H9 (cell line): ENCODE data around the gene YWHAQ. TPM values are rescaled to one million over a fixed set of nuclear protein-coding genes. Genes with fewer than 3 reads are reported as not detected.

Experiments used
- DNase-seq: peaks from one replicate; pipeline ENCODE4 v3.0.0-alpha.2; 2017
- H2AFZ ChIP-seq: one replicate; pipeline ENCODE4 v1.6.1; 2013; ENCODE audit warnings: mild to moderate bottlenecking, low read length, control low read depth, moderate library complexity
- H2AK5ac ChIP-seq: 2 replicates; pipeline ENCODE4 v1.6.1; 2013; ENCODE audit warnings: low read length, control low read depth, mixed read lengths; ENCODE audit not compliant: insufficient read length
- H2BK120ac ChIP-seq: one replicate; pipeline ENCODE4 v1.6.1; 2013; ENCODE audit warnings: low read depth, mild to moderate bottlenecking, low read length, control low read depth, inconsistent platforms; ENCODE audit not compliant: poor library complexity, severe bottlenecking
- H2BK12ac ChIP-seq: 2 replicates; pipeline ENCODE4 v1.6.1; 2013; ENCODE audit warnings: low read length, control low read depth, mixed read lengths, low read depth; ENCODE audit not compliant: insufficient read length
- H2BK15ac ChIP-seq: 2 replicates; pipeline ENCODE4 v1.6.1; 2013; ENCODE audit warnings: low read depth, low read length, control low read depth
- H2BK20ac ChIP-seq: one replicate; pipeline ENCODE4 v1.6.1; 2013; ENCODE audit warnings: low read depth, mild to moderate bottlenecking, low read length, control low read depth, inconsistent platforms; ENCODE audit not compliant: poor library complexity, severe bottlenecking
- H2BK5ac ChIP-seq: 2 replicates; pipeline ENCODE4 v1.6.1; 2013; ENCODE audit warnings: low read length, control low read depth, mixed read lengths; ENCODE audit not compliant: insufficient read length
- H3K14ac ChIP-seq: 2 replicates; pipeline ENCODE4 v1.6.1; 2013; ENCODE audit warnings: low read length, control low read depth; ENCODE audit not compliant: insufficient read depth
- H3K18ac ChIP-seq: 2 replicates; pipeline ENCODE4 v1.6.1; 2013; ENCODE audit warnings: low read depth, mild to moderate bottlenecking, mixed read lengths, low read length, control low read depth; ENCODE audit not compliant: insufficient read length
- H3K23ac ChIP-seq: 2 replicates; pipeline ENCODE4 v1.6.1; 2013; ENCODE audit warnings: low read length, control low read depth, mixed read lengths, low read depth; ENCODE audit not compliant: insufficient read length
- H3K23me2 ChIP-seq: 2 replicates; pipeline ENCODE4 v1.6.1; 2013; ENCODE audit warnings: low read depth, mild to moderate bottlenecking, mixed read lengths, low read length, control low read depth; ENCODE audit not compliant: insufficient read length, poor library complexity, severe bottlenecking
- H3K27ac ChIP-seq: 2 replicates; pipeline ENCODE4 v1.5.1; 2013; ENCODE audit warnings: low read length, control low read depth, mixed read lengths, low read depth; ENCODE audit not compliant: insufficient read length
- H3K27me3 ChIP-seq: 2 replicates; pipeline ENCODE4 v1.6.1; 2013; ENCODE audit warnings: low read length, control low read depth, inconsistent platforms; ENCODE audit not compliant: insufficient read depth
- H3K4ac ChIP-seq: 2 replicates; pipeline ENCODE4 v1.6.1; 2013; ENCODE audit warnings: low read depth, mild to moderate bottlenecking, control low read depth, inconsistent platforms, low read length, moderate library complexity
- H3K4me1 ChIP-seq: 2 replicates; pipeline ENCODE4 v1.6.1; 2013; ENCODE audit warnings: low read length, control low read depth, inconsistent platforms; ENCODE audit not compliant: insufficient read depth
- H3K4me2 ChIP-seq: 2 replicates; pipeline ENCODE4 v1.6.1; 2013; ENCODE audit warnings: low read length, control low read depth, mixed read lengths; ENCODE audit not compliant: insufficient read length, insufficient read depth
- H3K56ac ChIP-seq: 2 replicates; pipeline ENCODE4 v1.6.1; 2013; ENCODE audit warnings: low read depth, mild to moderate bottlenecking, mixed read lengths, low read length, control low read depth; ENCODE audit not compliant: insufficient read length
- H3K79me1 ChIP-seq: 2 replicates; pipeline ENCODE4 v1.6.1; 2013; ENCODE audit warnings: low read depth, mild to moderate bottlenecking, moderate library complexity, low read length, control low read depth, inconsistent platforms; ENCODE audit not compliant: insufficient read depth, poor library complexity, severe bottlenecking
- H3K79me2 ChIP-seq: 2 replicates; pipeline ENCODE4 v1.6.1; 2013; ENCODE audit warnings: low read length, control low read depth, inconsistent platforms; ENCODE audit not compliant: insufficient read depth
- H3K9ac ChIP-seq: 2 replicates; pipeline ENCODE4 v1.6.1; 2013; ENCODE audit warnings: low read length, control low read depth, mixed read lengths; ENCODE audit not compliant: insufficient read length; ENCODE audit errors: extremely low read depth
- H3K9me3 ChIP-seq: one replicate; pipeline ENCODE4 v1.6.1; 2013; ENCODE audit warnings: low read depth, low read length, inconsistent platforms; ENCODE audit not compliant: control insufficient read depth
- H3T11ph ChIP-seq: one replicate; pipeline ENCODE4 v1.6.1; 2013; ENCODE audit warnings: mild to moderate bottlenecking, low read length, control low read depth, inconsistent platforms
- H4K20me1 ChIP-seq: one replicate; pipeline ENCODE4 v1.6.1; 2013; ENCODE audit not compliant: control insufficient read depth, insufficient read length, insufficient read depth
- H4K5ac ChIP-seq: 2 replicates; pipeline ENCODE4 v1.6.1; 2013; ENCODE audit warnings: low read depth, mild to moderate bottlenecking, mixed read lengths, low read length, control low read depth; ENCODE audit not compliant: insufficient read length
- H4K8ac ChIP-seq: replicated peaks from 2 replicates; pipeline ENCODE4 v1.6.1; 2013; ENCODE audit warnings: low read length, control low read depth, mixed read lengths, low read depth; ENCODE audit not compliant: insufficient read length
- H4K91ac ChIP-seq: 2 replicates; pipeline ENCODE4 v1.6.1; 2013; ENCODE audit warnings: low read depth, mild to moderate bottlenecking, moderate library complexity, mixed read lengths, low read length, control low read depth; ENCODE audit not compliant: insufficient read length
- H3K27ac Mint-ChIP-seq, 3 experiments: 2 replicates in 2 of 3; 3 replicates in 1 of 3; pipeline ENCODE4 v1.8.0; 2020 to 2021; ENCODE audit warnings: mixed read lengths in 3 of 3, mild to moderate bottlenecking in 1 of 3, moderate library complexity in 1 of 3
- H3K27me3 Mint-ChIP-seq: 2 replicates; pipeline ENCODE4 v1.8.0; 2021; ENCODE audit warnings: low read depth, mild to moderate bottlenecking, moderate library complexity, mixed read lengths
- H3K36me3 Mint-ChIP-seq, 3 experiments: 2 replicates in 2 of 3; 3 replicates in 1 of 3; pipeline ENCODE4 v1.8.0; 2020 to 2021; ENCODE audit warnings: low read depth in 3 of 3, mixed read lengths in 3 of 3; ENCODE audit not compliant: insufficient read depth in 1 of 3
- H3K4me1 Mint-ChIP-seq, 2 experiments: 2 replicates each; pipeline ENCODE4 v1.8.0; 2020; ENCODE audit warnings: mixed read lengths in 2 of 2
- H3K4me3 Mint-ChIP-seq, 2 experiments: 2 replicates in 1 of 2; 3 replicates in 1 of 2; pipeline ENCODE4 v1.8.0; 2020 to 2021; ENCODE audit warnings: mild to moderate bottlenecking in 2 of 2, mixed read lengths in 2 of 2, moderate library complexity in 1 of 2
- H3K9me3 Mint-ChIP-seq, 2 experiments: 2 replicates in 1 of 2; 3 replicates in 1 of 2; pipeline ENCODE4 v1.8.0; 2020; ENCODE audit warnings: mild to moderate bottlenecking in 2 of 2, mixed read lengths in 2 of 2, moderate library complexity in 1 of 2
- CTCF ChIP-seq: fragments of 200-600 bp; sonication (generic); conservative IDR thresholded peaks from 3 replicates; pipeline ENCODE4 v1.8.0; 2021; ENCODE audit warnings: antibody characterized with exemption, mild to moderate bottlenecking
- WGBS: extraction: QIAGEN DNeasy Blood & Tissue Kit; methylation state at CpG from one replicate; pipeline ENCODE4 v1.1.7; 2013; ENCODE audit warnings: missing lambda C conversion rate, low lambda C conversion rate, mixed read lengths; ENCODE audit not compliant: insufficient read length; ENCODE audit errors: extremely low coverage; 5-methylcytosine and 5-hydroxymethylcytosine counted together
- total RNA-seq: library from RNA; stranded (reverse); gene quantifications from 2 replicates; pipeline ENCODE4 v1.2.1, GENCODE V29; 2021

The YWHAQ gene
- total RNA-seq, 1 experiment from 2014 or later = 374 TPM

- peaks cover 6% of the 10 kb centered on the region for H3K23me2 ChIP-seq
- H3K36me3 Mint-ChIP-seq = peaks cover 5 to 12% (median 6%) of the 10 kb centered on the region in 3 experiments; a peak in 5 of 7 replicates
- no peak overlapping the region for H2AK5ac ChIP-seq
- no peak overlapping the region for H2BK12ac ChIP-seq
- no peak overlapping the region for H3K27ac ChIP-seq
- no peak overlapping the region for H3K4ac ChIP-seq
- H3K27ac Mint-ChIP-seq = no peak overlapping the region
- no peak overlapping the region for H3K14ac ChIP-seq
- no peaks in the 10 kb centered on the region for H3K79me2 ChIP-seq
- H3K9me3 Mint-ChIP-seq = no peaks in the 10 kb centered on the region
- H4K8ac ChIP-seq = no peak overlapping the region
- no peak overlapping the region for H2BK15ac ChIP-seq
- H3K23ac ChIP-seq = no peak overlapping the region
- H4K91ac ChIP-seq = no peak overlapping the region
- no peak overlapping the region for H2BK20ac ChIP-seq
- no peak overlapping the region for H3T11ph ChIP-seq
- H3K4me2 ChIP-seq = no peak overlapping the region
- H3K4me3 Mint-ChIP-seq = no peak overlapping the region
- peaks cover 15 to 22% of the 10 kb centered on the region in 2 experiments for H3K4me1 Mint-ChIP-seq
- no peak for TF ChIP-seq CTCF
- no peak for DNase-seq
- H3K27me3 ChIP-seq = no peaks in the 10 kb centered on the region
- no peak overlapping the region for H2BK5ac ChIP-seq
- WGBS = no CpG with 5 or more reads among the region's 1 CpG
- no peak overlapping the region for H4K5ac ChIP-seq
- no peaks in the 10 kb centered on the region for H3K9me3 ChIP-seq
- H2BK120ac ChIP-seq = no peak overlapping the region
- peak overlapping the region; percentile 82 for H3K56ac ChIP-seq
- no peak overlapping the region for H3K18ac ChIP-seq
- H3K4me1 ChIP-seq = no peaks in the 10 kb centered on the region
- no peaks in the 10 kb centered on the region for H3K27me3 Mint-ChIP-seq
- H3K9ac ChIP-seq = no peak overlapping the region
- no peaks in the 10 kb centered on the region for H4K20me1 ChIP-seq
- H3K79me1 ChIP-seq = no peaks in the 10 kb centered on the region
- no peak overlapping the region for H2AFZ ChIP-seq
Measured at GRCh38 chr2:9558948-9559381, 71.8 kb downstream of the YWHAQ start.
